Progenitor cell of endocrine pancreas (in vitro differentiated cells): Measurements from ENCODE around the gene CLIP4. TPM values are rescaled to one million over a fixed set of nuclear protein-coding genes. Genes with fewer than 3 reads are reported as not detected.
A peak's percentile ranks its signal among the peaks of the same experiment; 100 is the strongest.

Experiments used
- DNase-seq: peaks from one replicate; pipeline ENCODE4 v3.0.0; 2021; ENCODE audit warnings: low spot score; ENCODE audit not compliant: unreplicated experiment
- H3K27ac Mint-ChIP-seq: 2 replicates; pipeline ENCODE4 v1.8.0; 2021; ENCODE audit warnings: mild to moderate bottlenecking, moderate library complexity, mixed read lengths
- H3K27me3 Mint-ChIP-seq: 2 replicates; pipeline ENCODE4 v1.8.0; 2021; ENCODE audit warnings: mixed read lengths
- H3K36me3 Mint-ChIP-seq: 2 replicates; pipeline ENCODE4 v1.8.0; 2022; ENCODE audit warnings: mixed read lengths; ENCODE audit not compliant: insufficient read depth
- H3K4me1 Mint-ChIP-seq: 2 replicates; pipeline ENCODE4 v1.8.0; 2021; ENCODE audit warnings: low read depth, mixed read lengths
- H3K4me3 Mint-ChIP-seq: 2 replicates; pipeline ENCODE4 v1.8.0; 2021; ENCODE audit warnings: low read depth, mild to moderate bottlenecking, moderate library complexity, mixed read lengths
- H3K9me3 Mint-ChIP-seq: 2 replicates; pipeline ENCODE4 v1.8.0; 2021; ENCODE audit warnings: low read depth, mixed read lengths
- total RNA-seq: library from RNA; stranded (reverse); gene quantifications from 2 replicates; pipeline ENCODE4 v1.2.1, GENCODE V29; 2021
- TF ChIP-seq, protein P1 (sequence below): fragments of 200-600 bp; sonication (generic); IDR thresholded peaks from one replicate; pipeline ENCODE4 v1.5.0; 2021; ENCODE audit warnings: antibody characterized with exemption, mild to moderate bottlenecking; ENCODE audit not compliant: unreplicated experiment

The CLIP4 gene
- total RNA-seq, 1 donor from 2014 or later: 13.7 TPM

DNA sequence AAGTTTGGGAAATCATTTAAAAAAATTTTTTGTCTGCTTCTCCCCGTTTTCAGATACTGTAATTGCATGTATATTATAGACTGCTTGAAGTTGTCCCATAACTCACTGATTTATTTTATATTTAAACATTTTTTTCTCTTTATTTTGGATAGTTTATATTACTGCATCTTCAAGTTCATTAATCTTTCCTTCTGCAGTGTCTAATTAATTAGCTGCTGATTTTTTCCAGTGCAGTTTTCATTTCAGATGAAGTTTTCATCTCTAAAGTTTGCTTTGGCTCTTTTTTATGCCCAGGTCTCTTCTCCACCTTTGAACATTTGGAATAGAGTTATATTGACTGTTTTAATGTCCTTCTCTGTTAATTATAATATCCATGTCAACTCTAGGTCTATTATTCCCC lies 9.3 kb downstream of the CLIP4 start:
- peaks cover 11% of the 10 kb centered on the region for H3K4me1 Mint-ChIP-seq
- H3K36me3 Mint-ChIP-seq: peaks cover 26% of the 10 kb centered on the region
- no peak overlapping the region for H3K4me3 Mint-ChIP-seq
- H3K9me3 Mint-ChIP-seq: peaks cover 18% of the 10 kb centered on the region
- H3K27me3 Mint-ChIP-seq: no peaks in the 10 kb centered on the region
- no peak for DNase-seq
- H3K27ac Mint-ChIP-seq: no peak overlapping the region
- TF ChIP-seq, protein P1, sequence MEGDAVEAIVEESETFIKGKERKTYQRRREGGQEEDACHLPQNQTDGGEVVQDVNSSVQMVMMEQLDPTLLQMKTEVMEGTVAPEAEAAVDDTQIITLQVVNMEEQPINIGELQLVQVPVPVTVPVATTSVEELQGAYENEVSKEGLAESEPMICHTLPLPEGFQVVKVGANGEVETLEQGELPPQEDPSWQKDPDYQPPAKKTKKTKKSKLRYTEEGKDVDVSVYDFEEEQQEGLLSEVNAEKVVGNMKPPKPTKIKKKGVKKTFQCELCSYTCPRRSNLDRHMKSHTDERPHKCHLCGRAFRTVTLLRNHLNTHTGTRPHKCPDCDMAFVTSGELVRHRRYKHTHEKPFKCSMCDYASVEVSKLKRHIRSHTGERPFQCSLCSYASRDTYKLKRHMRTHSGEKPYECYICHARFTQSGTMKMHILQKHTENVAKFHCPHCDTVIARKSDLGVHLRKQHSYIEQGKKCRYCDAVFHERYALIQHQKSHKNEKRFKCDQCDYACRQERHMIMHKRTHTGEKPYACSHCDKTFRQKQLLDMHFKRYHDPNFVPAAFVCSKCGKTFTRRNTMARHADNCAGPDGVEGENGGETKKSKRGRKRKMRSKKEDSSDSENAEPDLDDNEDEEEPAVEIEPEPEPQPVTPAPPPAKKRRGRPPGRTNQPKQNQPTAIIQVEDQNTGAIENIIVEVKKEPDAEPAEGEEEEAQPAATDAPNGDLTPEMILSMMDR: no peak

DNA sequence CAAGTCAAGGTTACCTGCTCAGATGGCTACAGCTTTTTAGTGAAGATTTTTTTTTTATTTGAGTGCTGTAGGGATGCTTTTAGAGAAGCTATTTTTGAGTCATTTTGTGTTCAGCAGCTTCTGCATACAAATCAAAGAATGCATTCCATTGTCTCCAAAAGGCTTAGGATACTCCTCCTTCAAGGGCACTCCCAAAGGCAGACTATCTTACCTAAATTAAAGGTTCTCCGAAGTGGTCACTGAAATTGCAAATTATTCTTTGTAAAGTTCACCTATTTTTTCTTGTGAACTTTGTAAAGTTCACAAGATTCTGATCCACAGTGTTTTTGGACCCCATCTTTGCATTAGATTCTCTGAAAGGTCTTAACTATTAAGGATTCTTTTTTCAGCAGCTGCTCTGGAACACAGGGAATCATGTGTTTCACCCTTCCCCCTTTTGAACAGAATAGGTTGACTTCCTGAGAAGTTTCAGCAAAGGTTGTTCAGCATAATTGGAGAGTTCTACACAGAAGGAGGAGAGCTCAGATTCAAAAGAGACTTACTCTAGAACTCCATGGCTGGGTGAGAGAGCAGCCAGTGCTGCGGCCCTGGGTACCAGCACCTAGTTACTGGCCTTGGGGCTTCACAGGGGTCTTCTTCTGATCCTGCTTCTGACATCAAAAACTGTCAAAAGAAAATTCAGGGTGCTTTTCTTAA lies 14.5 kb downstream of the CLIP4 start:
- Mint-ChIP-seq H3K4me1 (peaks cover 20% of the 10 kb centered on the region), H3K27me3 (no peaks in the 10 kb centered on the region), H3K27ac (peak overlapping the region; percentile 83), H3K36me3 (peaks cover 15% of the 10 kb centered on the region), H3K4me3 (no peak overlapping the region), H3K9me3 (peaks cover 5% of the 10 kb centered on the region)
- TF ChIP-seq, protein P1: no peak
- no peak for DNase-seq

DNA sequence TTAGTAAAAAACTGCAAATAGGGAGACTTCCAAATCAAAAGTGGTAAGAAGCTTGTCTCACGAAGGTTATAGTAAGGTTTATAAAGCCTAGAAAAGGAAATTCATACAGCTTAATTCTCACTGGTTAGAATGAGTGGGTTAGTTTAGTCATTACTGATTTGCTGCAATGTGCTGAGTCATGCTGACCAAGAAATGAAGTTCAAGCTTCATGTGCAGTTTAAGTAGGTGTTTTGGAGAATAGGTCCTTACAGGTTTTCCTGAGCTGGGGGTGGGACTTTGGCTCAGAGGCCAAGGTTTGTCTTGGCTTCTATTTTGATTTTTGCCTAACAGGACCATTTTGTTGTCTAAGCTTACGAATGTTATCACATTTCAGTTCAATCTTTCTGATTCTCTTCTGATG lies 15.1 kb downstream of the CLIP4 start:
- H3K27me3 Mint-ChIP-seq: no peaks in the 10 kb centered on the region
- peaks cover 20% of the 10 kb centered on the region for H3K4me1 Mint-ChIP-seq
- TF ChIP-seq, protein P1: no peak
- no peak overlapping the region for H3K4me3 Mint-ChIP-seq
- H3K36me3 Mint-ChIP-seq: peaks cover 10% of the 10 kb centered on the region
- DNase-seq: no peak
- peak overlapping the region; percentile 83 for H3K27ac Mint-ChIP-seq
- H3K9me3 Mint-ChIP-seq: peaks cover 2% of the 10 kb centered on the region

DNA sequence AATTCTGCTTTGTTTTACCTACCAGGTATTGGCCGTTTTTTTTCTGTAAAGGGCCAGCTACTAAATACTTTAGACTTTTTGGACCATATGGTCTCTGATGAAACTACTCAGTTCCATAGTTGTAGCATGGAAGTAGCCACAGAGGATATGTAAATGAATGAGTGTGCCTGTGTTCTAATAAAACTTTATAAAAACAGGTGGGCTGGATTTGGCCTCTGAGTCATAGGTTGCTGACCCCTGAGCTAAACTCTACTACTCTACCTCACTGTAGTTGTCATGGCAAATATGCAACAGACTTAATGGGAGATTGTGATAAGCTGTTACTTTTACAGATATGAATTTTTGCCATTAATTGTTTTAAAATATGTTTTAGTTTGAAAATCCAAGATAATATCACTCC lies 19.7 kb downstream of the CLIP4 start:
- no peak overlapping the region for H3K27ac Mint-ChIP-seq
- H3K4me3 Mint-ChIP-seq: no peak overlapping the region
- TF ChIP-seq, protein P1: no peak
- peaks cover 26% of the 10 kb centered on the region for H3K9me3 Mint-ChIP-seq
- H3K27me3 Mint-ChIP-seq: no peaks in the 10 kb centered on the region
- DNase-seq: no peak
- peaks cover 36% of the 10 kb centered on the region for H3K36me3 Mint-ChIP-seq
- H3K4me1 Mint-ChIP-seq: peaks cover 7% of the 10 kb centered on the region

DNA sequence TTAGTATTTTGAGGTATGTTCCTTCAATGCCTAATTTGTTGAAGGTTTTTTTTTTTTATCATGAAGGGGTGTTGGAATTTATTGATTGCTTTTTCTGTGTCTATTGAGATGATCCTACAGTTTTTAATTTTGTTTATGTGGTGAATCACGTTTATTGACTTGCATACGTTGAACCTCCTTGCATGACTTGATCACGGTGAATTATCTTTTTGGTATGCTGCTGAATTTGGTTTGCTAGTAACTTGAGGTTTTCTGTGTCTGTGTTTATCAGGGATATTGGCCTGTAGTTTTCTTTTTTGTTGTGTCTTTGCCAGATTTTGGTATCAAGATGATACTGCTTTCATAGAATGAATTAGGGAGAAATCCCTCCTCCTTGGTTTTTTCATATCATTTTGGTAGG lies 23.9 kb downstream of the CLIP4 start:
- Mint-ChIP-seq H3K36me3 (peaks cover 39% of the 10 kb centered on the region), H3K4me1 (no peaks in the 10 kb centered on the region), H3K9me3 (peaks cover 26% of the 10 kb centered on the region), H3K27ac (no peak overlapping the region), H3K27me3 (no peaks in the 10 kb centered on the region), H3K4me3 (no peak overlapping the region)
- TF ChIP-seq, protein P1: no peak
- no peak for DNase-seq
